SK-N-SH (cell line): ENCODE results near the gene MFSD6L. TPM values are rescaled to one million over a fixed set of nuclear protein-coding genes. Genes with fewer than 3 reads are reported as not detected.

Source experiments
- CTCF ChIA-PET: fragments of 300-600, 350-600 bp; formaldehyde crosslinking; extraction: SDS; loops from one replicate; lab custom pipeline; 2021; lab: Yijun Ruan, JAX
- POLR2A ChIA-PET: fragments of 350-600 bp; sonication (Branson Sonifier 250); formaldehyde crosslinking; extraction: SDS; loops from one replicate; lab custom pipeline; 2020; ENCODE audit warnings: antibody characterized with exemption, inconsistent platforms; lab: Yijun Ruan, JAX
- DNase-seq: peaks from one replicate; pipeline ENCODE4 v3.0.0; 2012
- H2AFZ ChIP-seq: fragments of 200-600 bp; sonication (generic); 2 replicates; pipeline ENCODE4 v1.8.1; 2016; ENCODE audit warnings: antibody characterized with exemption, mild to moderate bottlenecking, low read depth
- H3F3A ChIP-seq: fragments of 200-600 bp; sonication (generic); replicated peaks from 2 replicates; pipeline ENCODE3; 2016; ENCODE audit warnings: antibody characterized with exemption, mild to moderate bottlenecking; ENCODE audit not compliant: insufficient read depth
- H3K27ac ChIP-seq, 2 experiments: fragments of 200-500 bp in 1 of 2; fragments of 200-600 bp in 1 of 2; sonication (Bioruptor generic) in 1 of 2; sonication (generic), shearing (Covaris generic) in 1 of 2; 2 replicates each; pipeline versions ENCODE4 v1.5.1 to v1.6.1; 2014 to 2016; ENCODE audit warnings: low read depth in 2 of 2, inconsistent platforms in 1 of 2, low read length in 1 of 2, mild to moderate bottlenecking in 1 of 2, mixed read lengths in 1 of 2
- H3K27me3 ChIP-seq: fragments of 200-600 bp; sonication (generic), shearing (Covaris generic); 2 replicates; pipeline ENCODE4 v1.6.1; 2016; ENCODE audit warnings: mixed run types; ENCODE audit not compliant: insufficient read depth
- H3K36me3 ChIP-seq, 2 experiments: fragments of 200-500 bp in 1 of 2; fragments of 200-600 bp in 1 of 2; sonication (Bioruptor generic) in 1 of 2; sonication (generic) in 1 of 2; replicated peaks in 1 of 2; 2 replicates each; pipeline versions ENCODE3 to v1.5.1; 2014 to 2016; ENCODE audit warnings: low read length in 1 of 2, mild to moderate bottlenecking in 1 of 2; ENCODE audit not compliant: insufficient read depth in 2 of 2, control insufficient read depth in 1 of 2
- H3K4me1 ChIP-seq, 2 experiments: fragments of 200-500 bp in 1 of 2; fragments of 200-600 bp in 1 of 2; sonication (Bioruptor generic) in 1 of 2; sonication (generic), shearing (Covaris generic) in 1 of 2; 2 replicates each; pipeline versions ENCODE4 v1.5.1 to v1.6.1; 2014 to 2016; ENCODE audit warnings: low read depth in 1 of 2, low read length in 1 of 2, mixed run types in 1 of 2; ENCODE audit not compliant: insufficient read depth in 2 of 2, control insufficient read depth in 1 of 2
- H3K4me2 ChIP-seq: fragments of 200-600 bp; sonication (generic), shearing (Covaris generic); 2 replicates; pipeline ENCODE4 v1.6.1; 2017; ENCODE audit warnings: mixed run types
- H3K4me3 ChIP-seq, 2 experiments: fragments of 200-500 bp in 1 of 2; fragments of 200-600 bp in 1 of 2; sonication (Bioruptor generic) in 1 of 2; sonication (generic), shearing (Covaris generic) in 1 of 2; 2 replicates each; pipeline versions ENCODE4 v1.5.1 to v1.8.1; 2014 to 2016; ENCODE audit warnings: low read depth in 2 of 2, inconsistent platforms in 1 of 2, low read length in 1 of 2, mild to moderate bottlenecking in 1 of 2, mixed read lengths in 1 of 2, moderate library complexity in 1 of 2
- H3K79me2 ChIP-seq: fragments of 200-600 bp; sonication (generic); 2 replicates; pipeline ENCODE4 v1.8.1; 2017; ENCODE audit warnings: mild to moderate bottlenecking; ENCODE audit not compliant: insufficient read depth
- H3K9ac ChIP-seq: fragments of 200-600 bp; sonication (generic); 2 replicates; pipeline ENCODE4 v1.6.1; 2017; ENCODE audit warnings: mixed run types
- H3K9me2 ChIP-seq: fragments of 200-600 bp; sonication (generic); 2 replicates; pipeline ENCODE4 v1.6.1; 2017; ENCODE audit warnings: mixed run types
- H3K9me3 ChIP-seq: fragments of 200-600 bp; sonication (generic); 2 replicates; pipeline ENCODE4 v1.6.1; 2017; ENCODE audit warnings: mixed run types, mild to moderate bottlenecking, moderate library complexity
- H4K20me1 ChIP-seq: fragments of 200-600 bp; sonication (generic); 2 replicates; pipeline ENCODE4 v1.6.1; 2017; ENCODE audit warnings: mild to moderate bottlenecking, mixed run types; ENCODE audit not compliant: insufficient read depth
- CHD2 ChIP-seq: fragments of 150-350 bp; IDR thresholded peaks from 2 replicates; pipeline ENCODE4 v1.6.1; 2018; ENCODE audit warnings: low read length; ENCODE audit not compliant: partially characterized antibody
- EP300 ChIP-seq, 2 experiments: IDR thresholded peaks; 2 replicates each; pipeline versions ENCODE4 v1.4.0 to v1.6.1; 2012; ENCODE audit warnings: borderline replicate concordance in 1 of 2, low read depth in 1 of 2, low read length in 1 of 2
- EZH2phosphoT487 ChIP-seq: fragments of 200-600 bp; sonication (generic); IDR thresholded peaks from 2 replicates; pipeline ENCODE4 v1.6.1; 2017; ENCODE audit warnings: low read depth, mixed run types, mild to moderate bottlenecking, antibody characterized with exemption, moderate library complexity, borderline replicate concordance
- GATA2 ChIP-seq: sonication (generic); formaldehyde crosslinking; IDR thresholded peaks from 2 replicates; pipeline ENCODE4 v1.5.0; 2020; ENCODE audit warnings: mild to moderate bottlenecking, missing genetic modification reagents
- MXI1 ChIP-seq: IDR thresholded peaks from 2 replicates; pipeline ENCODE4 v1.6.1; 2012; ENCODE audit warnings: mild to moderate bottlenecking, low read depth, low read length, improper control_type of control experiment
- POLR2AphosphoS5 ChIP-seq: IDR thresholded peaks from 2 replicates; pipeline ENCODE4 v1.6.1; 2012; ENCODE audit warnings: low read depth, low read length
- RCOR1 ChIP-seq: fragments of 150-350 bp; IDR thresholded peaks from 2 replicates; pipeline ENCODE4 v1.6.1; 2017; ENCODE audit warnings: antibody characterized with exemption, low read length
- RXRA ChIP-seq: IDR thresholded peaks from 2 replicates; pipeline ENCODE4 v1.4.0; 2012; ENCODE audit warnings: low read depth, mild to moderate bottlenecking, borderline replicate concordance
- SIN3A ChIP-seq: IDR thresholded peaks from 2 replicates; pipeline ENCODE4 v1.6.1; 2012; ENCODE audit warnings: low read depth, mild to moderate bottlenecking, low read length, moderate library complexity, borderline replicate concordance
- TAF1 ChIP-seq: IDR thresholded peaks from 2 replicates; pipeline ENCODE4 v1.6.1; 2012; ENCODE audit warnings: low read depth, mild to moderate bottlenecking, low read length, moderate library complexity, borderline replicate concordance
- TEAD4 ChIP-seq: IDR thresholded peaks from 2 replicates; pipeline ENCODE4 v1.4.0; 2012; ENCODE audit warnings: mild to moderate bottlenecking, borderline replicate concordance; ENCODE audit not compliant: insufficient read depth
- WGBS: methylation state at CpG from one replicate; pipeline ENCODE4 v1.1.6; 2017; ENCODE audit warnings: low lambda C conversion rate; 5-methylcytosine and 5-hydroxymethylcytosine counted together
- polyA plus RNA-seq, 3 experiments: library from polyadenylated mRNA; depleted of rRNA; stranded (reverse); fragments of >200 nt; gene quantifications; 2 replicates each; pipeline ENCODE4 v1.2.3, GENCODE V29; 2012
- TF ChIP-seq, protein P1 (sequence below): IDR thresholded peaks from 2 replicates; pipeline ENCODE4 v1.4.0; 2012; ENCODE audit warnings: low read depth
- TF ChIP-seq, protein P2 (sequence below): IDR thresholded peaks from 2 replicates; pipeline ENCODE4 v1.6.1; 2012; ENCODE audit warnings: mild to moderate bottlenecking, low read depth, low read length, moderate library complexity
- TF ChIP-seq, protein P3 (sequence below): IDR thresholded peaks from 2 replicates; pipeline ENCODE4 v1.4.0; 2012; ENCODE audit warnings: low read depth, borderline replicate concordance

The MFSD6L gene
- polyA plus RNA-seq, 1 of the 3 experiments (the other 2 are of a cell fraction) = not detected

DNA sequence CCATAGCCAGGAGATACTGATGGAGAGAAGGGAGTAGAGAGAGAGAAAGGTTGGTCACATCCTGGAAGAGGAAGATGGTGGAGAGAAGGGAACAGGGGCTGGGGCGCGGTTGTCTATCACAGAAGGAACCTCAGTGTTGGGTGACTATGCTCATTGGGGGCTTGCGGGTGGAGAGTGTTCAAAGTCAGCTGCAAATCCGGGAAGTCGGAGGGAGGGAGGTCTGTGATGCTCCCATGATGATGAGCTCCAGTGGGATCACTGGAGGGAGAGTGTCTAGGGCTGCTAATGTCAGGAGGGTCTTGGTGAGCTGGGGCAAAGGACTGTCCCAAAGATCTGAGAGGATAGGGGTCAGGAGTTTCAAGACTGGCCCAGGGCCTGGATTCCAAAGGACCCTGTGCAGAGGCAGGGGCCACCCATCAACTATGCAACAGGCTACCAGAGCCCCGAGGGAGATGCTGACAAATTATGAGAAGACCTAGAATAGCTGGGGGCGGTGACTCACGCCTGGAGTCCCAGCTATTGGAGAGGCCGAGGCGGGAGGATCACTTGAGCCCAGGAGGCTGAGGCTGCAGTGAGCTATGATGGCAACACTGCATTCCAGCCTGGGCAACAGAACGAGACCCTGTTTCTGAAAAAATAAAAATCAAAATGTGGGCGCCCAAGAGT, 43.4 kb downstream of the MFSD6L start:
- CTCF ChIA-PET = interaction anchor here (0.7 to 1.7 kb wide), 3 partner anchors 10 to 30 kb away, joined by 3 to 5 read pairs (median 4); no protein-coding TSS in a partner anchor
- POLR2A ChIA-PET = no interaction called here
- Histone ChIP-seq H3K9me3 (no peaks in the 10 kb centered on the region), H3K9ac (no peak overlapping the region), H3K9me2 (no peaks in the 10 kb centered on the region), H3F3A (no peaks in the 10 kb centered on the region), H4K20me1 (no peaks in the 10 kb centered on the region), H3K27me3 (peaks cover 62% of the 10 kb centered on the region), H3K4me3 (no peak overlapping the region), H3K36me3 (no peaks in the 10 kb centered on the region), H2AFZ (no peak overlapping the region), H3K27ac (no peak overlapping the region), H3K4me1 (no peaks in the 10 kb centered on the region), H3K79me2 (no peaks in the 10 kb centered on the region), H3K4me2 (no peak overlapping the region)
- WGBS = 40% methylated on average over 12 of the region's 12 CpGs
- TF ChIP-seq, protein P1, sequence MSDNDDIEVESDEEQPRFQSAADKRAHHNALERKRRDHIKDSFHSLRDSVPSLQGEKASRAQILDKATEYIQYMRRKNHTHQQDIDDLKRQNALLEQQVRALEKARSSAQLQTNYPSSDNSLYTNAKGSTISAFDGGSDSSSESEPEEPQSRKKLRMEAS = no peak
- no peak for DNase-seq

DNA sequence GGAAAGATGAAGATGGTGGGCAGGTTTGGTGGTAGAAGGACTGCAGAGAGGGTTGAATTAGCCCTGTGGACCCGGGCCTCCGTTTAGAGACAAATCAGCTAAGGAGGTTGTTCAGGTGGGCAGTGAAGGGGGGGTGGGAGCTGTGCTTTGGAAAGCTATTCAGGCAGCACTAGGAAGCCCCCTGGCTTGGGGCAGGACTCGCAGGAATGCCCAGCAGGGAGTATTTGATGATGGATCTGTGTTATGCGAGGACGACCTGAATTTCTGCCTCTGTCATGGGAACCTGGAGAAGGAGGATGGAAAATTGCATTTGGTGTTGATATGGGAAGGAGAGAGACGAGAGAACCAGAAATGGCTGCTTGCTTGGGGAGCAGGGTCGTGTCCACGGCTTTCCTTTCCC, 44.3 kb downstream of the MFSD6L start:
- H3K4me1 ChIP-seq = no peaks in the 10 kb centered on the region
- H3K27me3 ChIP-seq = peaks cover 60% of the 10 kb centered on the region
- H2AFZ ChIP-seq = no peak overlapping the region
- no peaks in the 10 kb centered on the region for H3F3A ChIP-seq
- no peak overlapping the region for H3K27ac ChIP-seq
- H3K9me3 ChIP-seq = no peaks in the 10 kb centered on the region
- no peak overlapping the region for H3K4me3 ChIP-seq
- no peaks in the 10 kb centered on the region for H3K36me3 ChIP-seq
- no peaks in the 10 kb centered on the region for H3K79me2 ChIP-seq
- POLR2A ChIA-PET = no interaction called here
- CTCF ChIA-PET = interaction anchor here (1.3 to 1.6 kb wide), 2 partner anchors 9 to 31 kb away, joined by 6 to 7 read pairs; no protein-coding TSS in a partner anchor
- WGBS = 7% methylated on average over 8 of the region's 8 CpGs
- H3K9ac ChIP-seq = no peak overlapping the region
- H4K20me1 ChIP-seq = no peaks in the 10 kb centered on the region
- TF ChIP-seq, protein P2, sequence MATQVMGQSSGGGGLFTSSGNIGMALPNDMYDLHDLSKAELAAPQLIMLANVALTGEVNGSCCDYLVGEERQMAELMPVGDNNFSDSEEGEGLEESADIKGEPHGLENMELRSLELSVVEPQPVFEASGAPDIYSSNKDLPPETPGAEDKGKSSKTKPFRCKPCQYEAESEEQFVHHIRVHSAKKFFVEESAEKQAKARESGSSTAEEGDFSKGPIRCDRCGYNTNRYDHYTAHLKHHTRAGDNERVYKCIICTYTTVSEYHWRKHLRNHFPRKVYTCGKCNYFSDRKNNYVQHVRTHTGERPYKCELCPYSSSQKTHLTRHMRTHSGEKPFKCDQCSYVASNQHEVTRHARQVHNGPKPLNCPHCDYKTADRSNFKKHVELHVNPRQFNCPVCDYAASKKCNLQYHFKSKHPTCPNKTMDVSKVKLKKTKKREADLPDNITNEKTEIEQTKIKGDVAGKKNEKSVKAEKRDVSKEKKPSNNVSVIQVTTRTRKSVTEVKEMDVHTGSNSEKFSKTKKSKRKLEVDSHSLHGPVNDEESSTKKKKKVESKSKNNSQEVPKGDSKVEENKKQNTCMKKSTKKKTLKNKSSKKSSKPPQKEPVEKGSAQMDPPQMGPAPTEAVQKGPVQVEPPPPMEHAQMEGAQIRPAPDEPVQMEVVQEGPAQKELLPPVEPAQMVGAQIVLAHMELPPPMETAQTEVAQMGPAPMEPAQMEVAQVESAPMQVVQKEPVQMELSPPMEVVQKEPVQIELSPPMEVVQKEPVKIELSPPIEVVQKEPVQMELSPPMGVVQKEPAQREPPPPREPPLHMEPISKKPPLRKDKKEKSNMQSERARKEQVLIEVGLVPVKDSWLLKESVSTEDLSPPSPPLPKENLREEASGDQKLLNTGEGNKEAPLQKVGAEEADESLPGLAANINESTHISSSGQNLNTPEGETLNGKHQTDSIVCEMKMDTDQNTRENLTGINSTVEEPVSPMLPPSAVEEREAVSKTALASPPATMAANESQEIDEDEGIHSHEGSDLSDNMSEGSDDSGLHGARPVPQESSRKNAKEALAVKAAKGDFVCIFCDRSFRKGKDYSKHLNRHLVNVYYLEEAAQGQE = no peak
- TF ChIP-seq RCOR1 (no peak), RXRA (no peak), GATA2 (no peak), CHD2 (no peak), EP300 (IDR thresholded peaks at IDR 0.05; ENCODE audit: borderline replicate concordance in 1 of 2, low read depth in 1 of 2, low read length in 1 of 2) (no peak), TAF1 (no peak), TEAD4 (no peak), EZH2phosphoT487 (no peak), SIN3A (no peak), POLR2AphosphoS5 (no peak), MXI1 (no peak)
- TF ChIP-seq, protein P1 = no peak
- TF ChIP-seq, protein P3, sequence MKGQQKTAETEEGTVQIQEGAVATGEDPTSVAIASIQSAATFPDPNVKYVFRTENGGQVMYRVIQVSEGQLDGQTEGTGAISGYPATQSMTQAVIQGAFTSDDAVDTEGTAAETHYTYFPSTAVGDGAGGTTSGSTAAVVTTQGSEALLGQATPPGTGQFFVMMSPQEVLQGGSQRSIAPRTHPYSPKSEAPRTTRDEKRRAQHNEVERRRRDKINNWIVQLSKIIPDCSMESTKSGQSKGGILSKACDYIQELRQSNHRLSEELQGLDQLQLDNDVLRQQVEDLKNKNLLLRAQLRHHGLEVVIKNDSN = no peak
- H3K4me2 ChIP-seq = no peak overlapping the region
- no peak for DNase-seq
- H3K9me2 ChIP-seq = no peaks in the 10 kb centered on the region
